Astrocyte (in vitro differentiated cells and primary cell): Measurements from ENCODE around the gene DCC. TPM values are rescaled to one million over a fixed set of nuclear protein-coding genes. Genes with fewer than 3 reads are reported as not detected.
A peak's percentile ranks its signal among the peaks of the same experiment; 100 is the strongest.

ENCODE experiments used
- DNase-seq: peaks from one replicate; pipeline ENCODE4 v3.0.0-alpha.2; 2010; ENCODE audit warnings: low read depth
- FAIRE-seq: peaks from 2 replicates; lab custom pipeline; 2011; peaks lifted over from hg19 to GRCh38; lab: Jason Lieb, UNC
- H2AFZ ChIP-seq: 2 replicates; pipeline ENCODE4 v1.6.0; 2012; ENCODE audit warnings: low read depth, low read length, inconsistent platforms
- H3K27ac ChIP-seq: 2 replicates; pipeline ENCODE4 v1.5.1; 2011; ENCODE audit warnings: low read depth, low read length, inconsistent platforms
- H3K27me3 ChIP-seq: 2 replicates; pipeline ENCODE4 v1.6.0; 2011; ENCODE audit warnings: low read length, inconsistent platforms; ENCODE audit not compliant: insufficient read depth
- H3K36me3 ChIP-seq: 2 replicates; pipeline ENCODE4 v1.5.1; 2011; ENCODE audit warnings: low read length, inconsistent platforms; ENCODE audit not compliant: insufficient read depth
- H3K4me1 ChIP-seq: 2 replicates; pipeline ENCODE4 v1.5.1; 2011; ENCODE audit warnings: low read length, inconsistent platforms; ENCODE audit not compliant: insufficient read depth
- H3K4me2 ChIP-seq: 2 replicates; pipeline ENCODE4 v1.6.0; 2012; ENCODE audit warnings: low read length, inconsistent platforms
- H3K4me3 ChIP-seq: 2 replicates; pipeline ENCODE4 v1.5.1; 2011; ENCODE audit warnings: low read depth, mild to moderate bottlenecking, low read length, inconsistent platforms; ENCODE audit not compliant: insufficient read depth
- H3K79me2 ChIP-seq: 2 replicates; pipeline ENCODE4 v1.6.0; 2012; ENCODE audit warnings: mild to moderate bottlenecking, low read length, inconsistent platforms; ENCODE audit not compliant: insufficient read depth
- H3K9ac ChIP-seq: 2 replicates; pipeline ENCODE4 v1.6.0; 2012; ENCODE audit warnings: mild to moderate bottlenecking, low read length, inconsistent platforms
- H3K9me3 ChIP-seq: 2 replicates; pipeline ENCODE4 v1.5.1; 2012; ENCODE audit warnings: low read depth, mild to moderate bottlenecking, low read length, inconsistent platforms; ENCODE audit not compliant: insufficient read depth
- H4K20me1 ChIP-seq: 2 replicates; pipeline ENCODE4 v1.6.0; 2012; ENCODE audit warnings: low read length, inconsistent platforms; ENCODE audit not compliant: insufficient read depth
- H3K27ac Mint-ChIP-seq: one replicate; pipeline ENCODE4 v1.8.0; 2021; ENCODE audit warnings: mild to moderate bottlenecking, mixed read lengths; ENCODE audit not compliant: unreplicated experiment
- H3K27me3 Mint-ChIP-seq: one replicate; pipeline ENCODE4 v1.8.0; 2021; ENCODE audit warnings: low read depth, mixed read lengths; ENCODE audit not compliant: unreplicated experiment
- H3K36me3 Mint-ChIP-seq: one replicate; pipeline ENCODE4 v1.8.0; 2021; ENCODE audit warnings: low read depth, mixed read lengths; ENCODE audit not compliant: unreplicated experiment
- H3K4me1 Mint-ChIP-seq: one replicate; pipeline ENCODE4 v1.8.0; 2021; ENCODE audit warnings: low read depth, mixed read lengths; ENCODE audit not compliant: unreplicated experiment
- H3K4me3 Mint-ChIP-seq: one replicate; pipeline ENCODE4 v1.8.0; 2021; ENCODE audit warnings: mild to moderate bottlenecking, moderate library complexity, mixed read lengths; ENCODE audit not compliant: unreplicated experiment
- H3K9me3 Mint-ChIP-seq: one replicate; pipeline ENCODE4 v1.8.0; 2021; ENCODE audit warnings: mild to moderate bottlenecking, mixed read lengths; ENCODE audit not compliant: unreplicated experiment
- CTCF ChIP-seq: IDR thresholded peaks from 2 replicates; pipeline ENCODE4 v1.5.1; 2011; ENCODE audit warnings: low read depth, mild to moderate bottlenecking, inconsistent platforms, low read length, moderate library complexity; ENCODE audit not compliant: insufficient read depth
- EZH2 ChIP-seq: IDR thresholded peaks from 2 replicates; pipeline ENCODE4 v1.6.1; 2012; ENCODE audit warnings: mild to moderate bottlenecking, low read length, inconsistent platforms; ENCODE audit not compliant: insufficient read depth
- total RNA-seq: library from RNA; stranded (reverse); gene quantifications from 2 replicates; pipeline ENCODE4 v1.2.1, GENCODE V29; 2021

Gene DCC
- total RNA-seq, 1 donor from 2014 or later: 2.6 TPM

GRCh38 chr18:52670896-52671295 is 330.9 kb downstream of the DCC start:
- Mint-ChIP-seq H3K27me3 (peaks cover 4% of the 10 kb centered on the region), H3K9me3 (no peaks in the 10 kb centered on the region), H3K27ac (no peak overlapping the region), H3K4me1 (no peaks in the 10 kb centered on the region), H3K36me3 (no peaks in the 10 kb centered on the region), H3K4me3 (no peak overlapping the region)
- H2AFZ ChIP-seq: no peak overlapping the region
- H3K27ac ChIP-seq: no peak overlapping the region
- no peaks in the 10 kb centered on the region for H3K9me3 ChIP-seq
- H3K4me1 ChIP-seq: no peaks in the 10 kb centered on the region
- no peaks in the 10 kb centered on the region for H3K36me3 ChIP-seq
- TF ChIP-seq EZH2 (no peak), CTCF (peak; percentile 21)
- no peaks in the 10 kb centered on the region for H4K20me1 ChIP-seq
- DNase-seq (peak; percentile 2), FAIRE-seq (no peak)
- H3K79me2 ChIP-seq: no peaks in the 10 kb centered on the region
- H3K9ac ChIP-seq: no peak overlapping the region
- H3K4me2 ChIP-seq: no peak overlapping the region
- no peak overlapping the region for H3K4me3 ChIP-seq
- no peaks in the 10 kb centered on the region for H3K27me3 ChIP-seq

GRCh38 chr18:52678034-52678433 is 338.0 kb downstream of the DCC start:
- TF ChIP-seq EZH2 (no peak), CTCF (no peak)
- Histone ChIP-seq H3K79me2 (no peaks in the 10 kb centered on the region), H3K9me3 (no peaks in the 10 kb centered on the region), H3K27me3 (no peaks in the 10 kb centered on the region), H3K27ac (no peak overlapping the region), H3K4me2 (no peak overlapping the region), H4K20me1 (no peaks in the 10 kb centered on the region), H3K4me3 (no peak overlapping the region), H3K4me1 (no peaks in the 10 kb centered on the region), H3K9ac (no peak overlapping the region), H3K36me3 (no peaks in the 10 kb centered on the region), H2AFZ (no peak overlapping the region)
- Mint-ChIP-seq H3K27me3 (no peaks in the 10 kb centered on the region), H3K4me3 (no peak overlapping the region), H3K36me3 (no peaks in the 10 kb centered on the region), H3K9me3 (no peaks in the 10 kb centered on the region), H3K27ac (no peak overlapping the region), H3K4me1 (peaks cover 12% of the 10 kb centered on the region)
- FAIRE-seq (no peak), DNase-seq (no peak)

- Histone ChIP-seq H3K4me3 (no peak overlapping the region), H3K4me1 (no peaks in the 10 kb centered on the region), H3K27me3 (no peaks in the 10 kb centered on the region), H4K20me1 (no peaks in the 10 kb centered on the region), H3K4me2 (no peak overlapping the region), H3K79me2 (no peaks in the 10 kb centered on the region), H3K36me3 (no peaks in the 10 kb centered on the region), H3K9ac (no peak overlapping the region), H2AFZ (no peak overlapping the region), H3K27ac (no peak overlapping the region), H3K9me3 (no peaks in the 10 kb centered on the region)
- no peak overlapping the region for H3K27ac Mint-ChIP-seq
- H3K36me3 Mint-ChIP-seq: no peaks in the 10 kb centered on the region
- TF ChIP-seq EZH2 (no peak), CTCF (no peak)
- H3K4me3 Mint-ChIP-seq: no peak overlapping the region
- H3K4me1 Mint-ChIP-seq: peaks cover 12% of the 10 kb centered on the region
- no peak for DNase-seq
- H3K27me3 Mint-ChIP-seq: no peaks in the 10 kb centered on the region
- FAIRE-seq: no peak
- no peaks in the 10 kb centered on the region for H3K9me3 Mint-ChIP-seq
Observed at GRCh38 chr18:52678551-52678950, 338.6 kb downstream of the DCC start.
